ENCODE measurements around the gene PRDM15. TPM values are rescaled to one million over a fixed set of nuclear protein-coding genes. Genes with fewer than 3 reads are reported as not detected.

PRDM15 gene
- total and polyA plus RNA-seq, 8 donors: 6.2 to 10.0 (median 7.3) TPM

GRCh38 chr21:41769111-41769510, 110.0 kb downstream of the PRDM15 start:
- H3K36me3 ChIP-seq: no peaks in the 10 kb centered on the region
- peaks cover 13 to 28% of the 10 kb centered on the region in 2 donors for H3K4me1 ChIP-seq
- no peak overlapping the region for H3K27ac ChIP-seq
- no peak for TF ChIP-seq CTCF (IDR thresholded peaks at IDR 0.05)
- no peak overlapping the region for H3K4me3 ChIP-seq
- ATAC-seq: no peak
- H3K9me3 ChIP-seq: no peaks in the 10 kb centered on the region
- H3K27me3 ChIP-seq: peaks cover 45 to 95% of the 10 kb centered on the region in 2 donors
- no peak for DNase-seq
- intact Hi-C loops (cut with DNase I): no loop called here

GRCh38 chr21:41768437-41769042, 110.6 kb downstream of the PRDM15 start:
- Histone ChIP-seq H3K36me3 (no peaks in the 10 kb centered on the region), H3K9me3 (no peaks in the 10 kb centered on the region), H3K4me3 (no peak overlapping the region), H3K4me1 (peaks cover 13 to 33% of the 10 kb centered on the region in 2 donors), H3K27me3 (peaks cover 45 to 96% of the 10 kb centered on the region in 2 donors), H3K27ac (no peak overlapping the region)
- no peak for TF ChIP-seq CTCF (IDR thresholded peaks at IDR 0.05)
- intact Hi-C loops (cut with DNase I): no loop called here
- peak; percentile 9 for ATAC-seq
- DNase-seq: peak in 1 of 4 donors; percentile 40

- Histone ChIP-seq H3K36me3 (no peaks in the 10 kb centered on the region), H3K27ac (no peak overlapping the region), H3K27me3 (peaks cover 45 to 97% of the 10 kb centered on the region in 2 donors), H3K4me1 (peaks cover 13 to 40% of the 10 kb centered on the region in 2 donors), H3K4me3 (no peak overlapping the region), H3K9me3 (no peaks in the 10 kb centered on the region)
- ATAC-seq (no peak), DNase-seq (no peak)
- TF ChIP-seq CTCF (IDR thresholded peaks at IDR 0.05): no peak
- intact Hi-C loops (cut with DNase I): no loop called here
These were observed 111.3 kb downstream of the PRDM15 start for GRCh38 chr21:41767606-41768436.

- Histone ChIP-seq H3K36me3 (no peaks in the 10 kb centered on the region), H3K27me3 (peaks cover 50 to 97% of the 10 kb centered on the region in 2 donors), H3K4me1 (peaks cover 19 to 48% of the 10 kb centered on the region in 2 donors), H3K4me3 (peak within 1 kb of the TSS; percentile 44 to 52), H3K27ac (peak within 1 kb of the TSS; percentile 51 to 64), H3K9me3 (no peaks in the 10 kb centered on the region)
- ATAC-seq (peak; percentile 84), DNase-seq (peak in 3 of 4 donors; percentile 73 to 87 (median 77))
- intact Hi-C loops (cut with DNase I): no loop called here
- TF ChIP-seq CTCF (IDR thresholded peaks at IDR 0.05): no peak
These were observed 112.1 kb downstream of the PRDM15 start, which contains the start of gene RIPK4 for GRCh38 chr21:41766883-41767605. RIPK4 (minus strand) TSS chr21:41767052; CDS start chr21:41767041, 11 bp downstream.

Measured in left lung (tissue), 10 donors.